Fibroblast of the aortic adventitia (primary cell): ENCODE data around the gene TEX44. TPM values are rescaled to one million over a fixed set of nuclear protein-coding genes. Genes with fewer than 3 reads are reported as not detected.

Source experiments
- DNase-seq: peaks from one replicate; pipeline ENCODE4 v3.0.0-alpha.2; 2010; ENCODE audit warnings: low read depth
- H3K4me3 ChIP-seq: 2 replicates; pipeline ENCODE4 v1.5.1; 2011; ENCODE audit warnings: low read depth, mild to moderate bottlenecking, control low read depth, low read length, moderate library complexity
- total RNA-seq: library from RNA; depleted of rRNA; stranded (reverse); fragments of >200 nt; gene quantifications from 2 replicates; pipeline ENCODE4 v1.2.3, GENCODE V29; 2012; ENCODE audit warnings: low replicate concordance
- TF ChIP-seq, protein P1 (sequence below): IDR thresholded peaks from 2 replicates; pipeline ENCODE4 v1.5.1; 2011; ENCODE audit warnings: mild to moderate bottlenecking, low read length, control low read depth, inconsistent platforms; ENCODE audit not compliant: insufficient read depth

TEX44 gene
- total RNA-seq, 1 donor = not detected

DNA sequence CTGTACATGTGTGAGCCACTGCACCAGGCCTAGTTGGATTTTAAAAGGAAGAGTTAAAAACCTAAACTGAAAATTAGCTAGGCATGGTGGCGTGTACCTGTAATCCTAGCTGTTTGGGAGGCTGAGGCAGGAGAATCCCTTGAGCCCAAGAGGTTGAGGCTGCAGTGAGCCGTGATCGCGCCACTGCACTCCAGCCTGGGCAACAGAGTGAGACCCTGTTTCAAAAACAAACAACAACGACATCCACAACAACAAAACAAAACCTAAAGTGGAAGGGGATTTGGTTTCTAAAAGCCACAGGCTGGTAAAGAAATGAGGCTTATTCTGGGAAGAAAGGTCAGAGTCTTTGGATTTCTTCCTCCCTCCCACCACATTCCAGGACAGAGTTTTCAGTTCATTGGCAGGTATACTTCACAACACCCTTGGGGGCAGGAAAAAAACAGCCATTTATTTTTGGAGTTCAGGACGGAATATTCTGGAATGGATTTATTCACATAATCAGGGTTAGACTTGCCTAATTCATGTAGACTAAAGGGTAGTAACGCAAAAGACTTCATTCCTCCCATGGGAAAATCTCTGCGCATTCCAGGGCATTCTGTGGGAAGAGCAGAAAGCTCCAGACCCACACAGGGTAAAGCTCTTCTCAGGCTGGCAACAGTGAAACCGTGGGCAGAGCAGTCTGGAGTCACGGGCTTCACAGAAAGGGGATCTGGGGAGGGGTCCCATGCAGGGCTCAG lies 34.9 kb downstream of the TEX44 start:
- no peak overlapping the region for H3K4me3 ChIP-seq

DNA sequence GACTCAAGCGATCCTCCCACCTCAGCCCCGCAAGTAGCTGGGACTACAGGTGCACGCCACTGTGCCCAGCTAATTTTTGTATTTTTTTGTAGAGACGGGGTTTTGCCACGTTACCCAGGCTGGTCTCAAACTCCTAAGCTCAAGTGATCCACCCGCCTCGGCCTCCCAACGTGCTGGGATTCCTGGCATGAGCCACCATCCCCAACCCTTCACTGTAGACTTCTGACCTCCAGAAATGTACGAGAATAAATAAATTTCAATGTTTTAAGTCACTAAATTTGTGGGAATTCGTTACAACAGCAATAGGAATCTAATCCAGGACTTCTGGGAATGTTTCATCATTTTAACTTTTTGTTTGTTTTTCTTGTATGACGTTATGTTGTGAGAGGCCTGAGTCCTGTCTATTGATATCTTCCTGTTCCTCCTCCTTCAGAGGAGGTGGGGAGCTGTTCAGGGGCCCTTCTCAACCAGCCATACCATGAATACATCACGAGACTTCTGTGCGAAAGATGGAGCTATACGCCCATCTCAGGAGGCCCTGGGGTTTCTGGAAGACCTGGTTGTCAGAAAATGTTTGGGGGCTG lies 40.0 kb downstream of the TEX44 start:
- peak; percentile 82 for DNase-seq
- TF ChIP-seq, protein P1, sequence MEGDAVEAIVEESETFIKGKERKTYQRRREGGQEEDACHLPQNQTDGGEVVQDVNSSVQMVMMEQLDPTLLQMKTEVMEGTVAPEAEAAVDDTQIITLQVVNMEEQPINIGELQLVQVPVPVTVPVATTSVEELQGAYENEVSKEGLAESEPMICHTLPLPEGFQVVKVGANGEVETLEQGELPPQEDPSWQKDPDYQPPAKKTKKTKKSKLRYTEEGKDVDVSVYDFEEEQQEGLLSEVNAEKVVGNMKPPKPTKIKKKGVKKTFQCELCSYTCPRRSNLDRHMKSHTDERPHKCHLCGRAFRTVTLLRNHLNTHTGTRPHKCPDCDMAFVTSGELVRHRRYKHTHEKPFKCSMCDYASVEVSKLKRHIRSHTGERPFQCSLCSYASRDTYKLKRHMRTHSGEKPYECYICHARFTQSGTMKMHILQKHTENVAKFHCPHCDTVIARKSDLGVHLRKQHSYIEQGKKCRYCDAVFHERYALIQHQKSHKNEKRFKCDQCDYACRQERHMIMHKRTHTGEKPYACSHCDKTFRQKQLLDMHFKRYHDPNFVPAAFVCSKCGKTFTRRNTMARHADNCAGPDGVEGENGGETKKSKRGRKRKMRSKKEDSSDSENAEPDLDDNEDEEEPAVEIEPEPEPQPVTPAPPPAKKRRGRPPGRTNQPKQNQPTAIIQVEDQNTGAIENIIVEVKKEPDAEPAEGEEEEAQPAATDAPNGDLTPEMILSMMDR = no peak
- H3K4me3 ChIP-seq = no peak overlapping the region

More for the DNA sequence above, 34.9 kb downstream of the TEX44 start:
- TF ChIP-seq, protein P1 = no peak
- peak; percentile 63 for DNase-seq

- H3K4me3 ChIP-seq = no peak overlapping the region
- TF ChIP-seq, protein P1 = no peak
- peak; percentile 23 for DNase-seq
These were observed 40.7 kb downstream of the TEX44 start for GRCh38 chr2:231633241-231633976.

- TF ChIP-seq, protein P1 = no peak
- H3K4me3 ChIP-seq = no peak overlapping the region
- no peak for DNase-seq
These were observed 41.7 kb downstream of the TEX44 start for GRCh38 chr2:231634412-231634811.

DNA sequence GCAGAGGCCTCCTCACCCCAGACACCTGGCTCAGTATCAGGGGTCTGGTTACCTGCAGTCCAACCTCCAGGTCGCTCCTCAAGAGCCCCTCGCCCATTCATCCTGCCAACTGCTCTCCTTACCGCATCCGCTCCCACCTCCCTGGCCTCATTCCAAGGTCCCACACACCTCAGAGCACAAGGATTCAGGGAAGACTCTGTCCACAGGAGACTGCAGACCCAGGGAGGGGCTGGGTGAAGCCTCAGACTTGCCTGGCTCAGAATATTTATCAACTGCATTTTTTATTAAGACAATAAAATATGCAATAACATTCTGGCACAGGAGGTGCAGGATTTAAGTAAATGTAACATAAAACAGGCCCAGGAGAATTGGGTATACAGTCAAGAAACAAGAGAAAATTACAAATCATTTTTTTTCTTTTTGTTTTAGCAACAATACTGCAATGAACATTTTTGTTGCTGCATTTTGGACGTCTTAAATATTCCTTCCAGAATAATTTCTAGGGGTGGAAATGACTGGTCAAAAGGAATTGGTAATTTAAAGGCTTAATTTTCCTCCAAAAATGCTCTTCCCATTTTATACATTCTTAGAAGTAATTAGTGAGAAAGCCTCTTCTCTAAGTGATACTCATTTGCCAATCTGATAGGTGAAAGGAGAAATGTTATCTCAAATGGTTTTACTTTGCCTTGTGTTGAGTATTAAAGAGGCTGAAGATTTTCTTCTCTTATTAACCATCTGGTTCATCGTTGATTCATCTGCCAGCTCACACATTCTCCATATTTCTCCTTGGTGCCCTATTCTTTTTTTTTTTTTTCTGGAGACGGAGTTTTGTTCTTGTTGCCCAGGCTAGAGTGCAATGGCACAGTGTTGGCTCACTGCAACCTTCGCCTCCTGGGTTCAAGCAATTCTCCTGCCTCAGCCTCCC lies 42.5 kb downstream of the TEX44 start:
- DNase-seq = peak; percentile 38
- TF ChIP-seq, protein P1 = no peak

DNA sequence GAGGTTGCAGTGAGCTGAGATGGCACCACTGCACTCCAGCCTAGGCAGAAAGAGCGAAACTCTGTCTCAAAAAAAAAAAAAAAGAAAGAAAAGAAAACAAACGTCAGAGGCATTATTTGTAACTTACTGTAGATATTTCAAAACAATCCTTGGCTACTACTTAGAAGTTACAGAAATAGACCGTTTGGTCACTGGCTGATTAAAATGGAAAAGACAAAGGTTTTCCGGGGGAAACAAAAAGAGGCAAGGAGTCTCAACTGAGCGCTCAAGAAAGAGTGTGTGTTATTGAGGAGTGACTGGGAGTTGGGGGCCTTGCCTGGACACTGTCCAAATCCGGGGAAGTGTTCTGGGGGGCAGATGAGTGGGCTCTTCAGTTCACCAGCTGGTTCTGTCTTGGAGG lies 47.6 kb downstream of the TEX44 start:
- DNase-seq = peak; percentile 72
- H3K4me3 ChIP-seq = no peak overlapping the region
- TF ChIP-seq, protein P1 = no peak

More for the DNA sequence above, 42.5 kb downstream of the TEX44 start:
- H3K4me3 ChIP-seq = no peak overlapping the region
